ENCODE results near the gene LAPTM5. TPM values are rescaled to one million over a fixed set of nuclear protein-coding genes. Genes with fewer than 3 reads are reported as not detected.

Gene LAPTM5, protein sequence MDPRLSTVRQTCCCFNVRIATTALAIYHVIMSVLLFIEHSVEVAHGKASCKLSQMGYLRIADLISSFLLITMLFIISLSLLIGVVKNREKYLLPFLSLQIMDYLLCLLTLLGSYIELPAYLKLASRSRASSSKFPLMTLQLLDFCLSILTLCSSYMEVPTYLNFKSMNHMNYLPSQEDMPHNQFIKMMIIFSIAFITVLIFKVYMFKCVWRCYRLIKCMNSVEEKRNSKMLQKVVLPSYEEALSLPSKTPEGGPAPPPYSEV
- 100 to 1,000 TPM; 205 to 208 TPM for total RNA-seq

DNA sequence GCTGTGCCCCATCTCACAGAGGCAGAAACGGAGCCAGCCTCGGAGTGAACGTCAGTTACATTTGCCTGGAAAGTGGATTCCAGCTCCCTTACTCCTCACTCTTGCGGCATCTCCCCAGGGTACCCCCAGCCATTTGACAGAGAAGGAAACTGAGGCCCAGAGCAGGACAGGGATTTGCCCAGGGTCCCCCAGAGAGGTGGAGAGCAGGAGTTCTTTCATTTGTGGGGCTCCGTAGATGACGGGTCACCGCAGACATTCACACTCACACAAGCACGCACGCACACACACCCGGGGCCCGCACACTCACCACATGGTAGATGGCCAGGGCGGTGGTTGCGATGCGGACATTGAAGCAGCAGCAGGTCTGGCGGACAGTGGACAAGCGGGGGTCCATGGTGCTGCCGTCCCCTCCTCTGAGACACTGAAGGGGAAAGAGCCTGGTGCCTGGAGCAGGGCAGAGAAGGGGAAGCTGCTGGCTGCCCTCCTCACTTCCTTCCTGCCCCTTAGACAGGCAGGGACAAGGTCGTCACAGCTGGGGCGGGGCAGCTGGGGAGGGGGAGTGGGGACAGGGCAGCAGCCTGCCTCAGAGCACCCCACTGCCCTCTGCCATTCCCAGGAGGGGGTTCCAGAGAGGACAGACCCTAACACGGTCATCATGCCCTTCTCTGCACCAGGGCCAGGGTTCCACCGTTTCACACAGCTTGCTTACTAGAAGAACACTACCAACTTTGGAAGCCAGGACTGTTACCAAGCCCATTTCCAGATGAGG lies at the start of gene LAPTM5:
LAPTM5 (minus strand) TSS at position 423 of the 769 bp plus-strand sequence; CDS start at position 394, 29 bp downstream.
- H3K27me3 Mint-ChIP-seq (ENCODE audit: low read depth), result no peaks in the 10 kb centered on the region
- peak within 1 kb of the TSS; percentile 100 for H3K27ac Mint-ChIP-seq
- DNase-seq, result peak; percentile 70
- peaks cover 76% of the 10 kb centered on the region for H3K4me1 Mint-ChIP-seq (ENCODE audit: low read depth)
- CTCF ChIA-PET, result interaction anchor here (0.6 to 3.4 kb wide), 7 partner anchors 9 to 38 kb away, joined by 3 to 24 read pairs (median 11); no protein-coding TSS in a partner anchor
- intact Hi-C loops (cut with micrococcal nuclease), result loop anchor here (5.0 kb wide), 2 partner anchors 310 to 1175 kb away; partner anchors contain the start of gene PUM1
- H3K9me3 Mint-ChIP-seq, result no peaks in the 10 kb centered on the region
- H3K36me3 Mint-ChIP-seq (ENCODE audit: low read depth), result peaks cover 21% of the 10 kb centered on the region
- peak within 1 kb of the TSS; percentile 98 for H3K4me3 Mint-ChIP-seq

DNA sequence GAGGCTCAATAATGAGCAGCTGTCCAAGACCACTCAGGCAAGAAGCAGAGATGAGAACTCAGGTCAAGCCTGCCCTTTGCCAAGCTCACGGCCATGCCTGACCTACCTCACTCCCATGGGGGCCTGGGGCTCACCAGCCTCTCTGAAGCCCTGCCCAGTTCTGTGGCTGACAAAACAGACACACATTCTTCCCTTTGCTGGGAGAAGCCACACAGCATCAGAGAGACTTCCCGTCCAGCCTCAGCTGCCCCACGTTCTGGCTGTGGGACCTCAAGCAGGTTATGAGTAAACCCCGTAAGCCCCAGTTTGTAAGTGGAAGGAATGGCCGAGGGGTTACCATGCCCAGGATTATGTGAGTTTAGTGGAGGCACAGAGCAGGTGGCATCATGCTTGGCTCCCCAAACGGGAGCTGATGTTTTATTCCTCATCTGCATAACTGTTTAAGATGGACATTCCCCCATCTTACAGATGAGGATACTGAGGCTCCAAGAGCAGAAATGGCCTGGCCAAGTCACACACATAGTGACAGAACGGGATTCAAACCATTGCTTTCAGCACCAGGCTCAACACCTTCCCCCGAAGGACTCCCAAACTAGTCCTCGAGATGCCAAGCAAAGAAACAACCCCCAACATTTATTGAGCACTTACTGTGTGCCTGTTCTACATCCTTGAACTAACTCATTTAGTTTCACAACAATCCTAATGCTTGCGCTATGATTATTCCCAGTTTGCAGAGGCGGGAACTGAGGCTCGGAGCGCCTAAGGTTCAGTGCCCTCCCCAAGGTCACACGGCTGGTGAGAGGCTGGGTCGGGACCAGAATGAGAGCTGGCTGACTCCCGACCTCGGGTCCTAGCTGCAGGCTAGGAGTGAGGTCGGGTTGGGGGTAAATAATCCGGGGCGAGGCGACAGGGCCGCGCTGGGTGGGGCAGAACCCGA lies 49.1 kb upstream of the LAPTM5 start:
- Mint-ChIP-seq H3K9me3 (no peaks in the 10 kb centered on the region), H3K27me3 (ENCODE audit: low read depth) (peaks cover 43% of the 10 kb centered on the region), H3K27ac (no peak overlapping the region), H3K4me1 (ENCODE audit: low read depth) (peaks cover 3% of the 10 kb centered on the region), H3K4me3 (no peak overlapping the region), H3K36me3 (ENCODE audit: low read depth) (no peaks in the 10 kb centered on the region)
- DNase-seq, result no peak
- CTCF ChIA-PET, result interaction anchor here (0.8 to 1.5 kb wide), 2 partner anchors 104 kb away, joined by 4 to 5 read pairs; no protein-coding TSS in a partner anchor
- intact Hi-C loops (cut with micrococcal nuclease), result no loop called here

DNA sequence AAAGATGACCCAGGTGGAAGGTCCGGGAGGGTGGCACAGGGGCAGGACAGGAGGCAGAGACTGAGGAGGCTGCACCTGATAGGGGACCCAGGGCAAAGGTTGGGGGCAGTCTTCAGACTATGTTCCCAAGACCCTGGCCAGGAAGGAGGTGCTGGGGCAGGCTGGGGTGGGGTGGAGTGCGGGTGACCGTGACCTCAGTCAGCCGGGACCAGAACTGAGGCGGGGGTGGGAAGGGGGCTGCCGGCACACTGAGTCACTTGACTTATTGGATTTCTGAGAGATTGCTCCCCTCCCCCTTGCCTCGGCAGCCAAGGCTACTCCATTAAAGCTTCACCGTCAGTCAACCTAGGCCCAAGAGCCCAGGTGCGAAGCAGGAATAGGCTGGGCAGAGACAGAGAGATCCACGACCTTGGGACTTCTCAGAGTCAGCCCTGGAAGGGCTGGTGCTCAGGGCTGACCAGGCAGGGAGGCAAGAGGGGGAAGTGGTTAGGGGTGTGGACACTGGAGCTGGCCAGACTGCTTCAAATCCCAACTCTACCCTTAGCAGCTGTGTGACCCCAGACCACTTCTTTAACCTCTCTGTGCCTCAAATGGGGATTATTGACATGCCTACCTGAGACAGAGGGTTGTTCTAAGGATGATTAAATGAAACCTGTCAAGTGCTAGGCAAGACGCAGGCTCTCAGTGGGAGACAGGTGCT lies 47.9 kb upstream of the LAPTM5 start:
- no peak overlapping the region for H3K4me3 Mint-ChIP-seq
- no peaks in the 10 kb centered on the region for H3K9me3 Mint-ChIP-seq
- H3K4me1 Mint-ChIP-seq (ENCODE audit: low read depth), result peaks cover 3% of the 10 kb centered on the region
- H3K36me3 Mint-ChIP-seq (ENCODE audit: low read depth), result no peaks in the 10 kb centered on the region
- no peak overlapping the region for H3K27ac Mint-ChIP-seq
- CTCF ChIA-PET, result interaction anchor here (0.7 to 6.3 kb wide), 4 partner anchors 105 to 376 kb away, joined by 3 to 177 read pairs (median 6); partner anchors contain the start of gene SDC3
- DNase-seq, result no peak
- H3K27me3 Mint-ChIP-seq (ENCODE audit: low read depth), result peaks cover 43% of the 10 kb centered on the region
- intact Hi-C loops (cut with micrococcal nuclease), result no loop called here

DNA sequence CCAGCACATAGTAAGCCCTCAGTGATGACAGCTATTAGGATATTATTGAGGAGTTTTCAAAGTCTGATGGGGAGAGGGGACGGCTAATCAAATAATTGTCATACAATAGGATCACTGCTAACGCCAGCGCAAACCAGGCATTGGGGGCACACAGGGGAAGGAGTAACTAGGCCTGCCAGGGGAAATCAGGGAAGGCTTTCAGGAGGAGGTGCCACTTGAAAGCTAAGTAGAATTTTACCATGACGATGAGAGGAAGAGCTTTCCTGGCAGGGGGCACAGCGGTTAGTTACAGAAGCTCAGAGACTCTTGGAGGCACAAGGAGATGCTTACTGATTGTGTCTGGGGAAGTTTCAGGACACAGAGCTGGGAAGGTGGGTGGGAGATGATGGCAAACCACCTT lies 47.2 kb upstream of the LAPTM5 start:
- H3K4me3 Mint-ChIP-seq, result no peak overlapping the region
- H3K27ac Mint-ChIP-seq, result no peak overlapping the region
- H3K27me3 Mint-ChIP-seq (ENCODE audit: low read depth), result peaks cover 43% of the 10 kb centered on the region
- no peak for DNase-seq
- H3K9me3 Mint-ChIP-seq, result no peaks in the 10 kb centered on the region
- no peaks in the 10 kb centered on the region for H3K36me3 Mint-ChIP-seq (ENCODE audit: low read depth)
- intact Hi-C loops (cut with micrococcal nuclease), result loop anchor here (5.0 kb wide), 1 partner anchor 742 kb away; no protein-coding TSS in a partner anchor
- CTCF ChIA-PET, result interaction anchor here (0.7 to 6.3 kb wide), 4 partner anchors 22 to 376 kb away, joined by 3 to 177 read pairs (median 13); partner anchors contain the start of gene SDC3
- peaks cover 3% of the 10 kb centered on the region for H3K4me1 Mint-ChIP-seq (ENCODE audit: low read depth)

DNA sequence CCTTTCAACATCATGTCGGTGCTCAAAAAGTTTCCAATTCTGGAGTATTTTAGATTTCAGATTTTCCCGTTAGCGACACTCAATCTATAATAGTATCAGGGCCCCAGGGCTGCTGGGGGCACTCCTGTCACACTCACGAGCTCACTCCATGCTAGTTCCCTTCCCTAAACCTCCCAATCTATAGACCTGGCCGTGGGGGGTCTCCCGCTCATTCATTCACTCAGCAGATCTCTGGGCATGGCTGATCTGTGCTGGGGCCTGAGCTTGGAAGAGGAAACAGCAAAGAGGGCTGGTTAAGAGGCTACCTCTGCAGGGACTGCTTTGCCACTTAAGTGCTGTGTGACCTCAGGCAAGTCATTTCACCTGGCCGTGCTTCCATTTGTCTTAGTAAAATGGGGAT lies 46.8 kb upstream of the LAPTM5 start:
- Mint-ChIP-seq H3K4me3 (no peak overlapping the region), H3K4me1 (ENCODE audit: low read depth) (peaks cover 3% of the 10 kb centered on the region)

DNA sequence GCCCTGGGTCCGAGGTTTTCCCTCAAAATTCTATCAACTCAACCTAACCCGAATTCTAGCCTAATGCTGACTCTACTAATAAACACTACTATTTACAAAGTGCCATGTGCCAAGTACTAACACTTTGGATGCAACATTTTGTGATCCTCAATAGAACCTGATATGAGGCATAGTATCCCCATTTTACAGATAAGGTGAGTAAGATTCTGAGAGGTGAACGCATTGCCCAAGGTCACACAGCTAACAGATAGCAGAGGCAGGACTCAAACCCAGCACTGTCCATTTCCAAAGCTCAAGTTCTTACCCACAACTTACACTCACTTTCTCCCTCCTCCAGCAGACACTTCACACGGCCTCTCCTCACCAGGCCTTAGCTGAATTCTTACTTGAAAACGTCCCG lies 46.0 kb upstream of the LAPTM5 start:
- Mint-ChIP-seq H3K27ac (no peak overlapping the region), H3K4me3 (no peak overlapping the region), H3K36me3 (ENCODE audit: low read depth) (no peaks in the 10 kb centered on the region), H3K4me1 (ENCODE audit: low read depth) (peaks cover 3% of the 10 kb centered on the region), H3K27me3 (ENCODE audit: low read depth) (peaks cover 39% of the 10 kb centered on the region), H3K9me3 (no peaks in the 10 kb centered on the region)
- intact Hi-C loops (cut with micrococcal nuclease), result loop anchor here (5.0 kb wide), 1 partner anchor 744 kb away; no protein-coding TSS in a partner anchor
- DNase-seq, result no peak
- CTCF ChIA-PET, result interaction anchor here (0.6 to 6.3 kb wide), 7 partner anchors 21 to 271 kb away, joined by 3 to 177 read pairs (median 13); partner anchors contain the start of gene SDC3

More for the DNA sequence above, 46.8 kb upstream of the LAPTM5 start:
- H3K27me3 Mint-ChIP-seq (ENCODE audit: low read depth), result peaks cover 43% of the 10 kb centered on the region
- CTCF ChIA-PET, result interaction anchor here (0.6 to 6.3 kb wide), 6 partner anchors 22 to 377 kb away, joined by 3 to 177 read pairs (median 6); partner anchors contain the start of gene SDC3
- no peak overlapping the region for H3K27ac Mint-ChIP-seq
- no peaks in the 10 kb centered on the region for H3K36me3 Mint-ChIP-seq (ENCODE audit: low read depth)
- no peaks in the 10 kb centered on the region for H3K9me3 Mint-ChIP-seq
- DNase-seq, result no peak
- intact Hi-C loops (cut with micrococcal nuclease), result loop anchor here (5.0 kb wide), 1 partner anchor 743 kb away; no protein-coding TSS in a partner anchor

DNA sequence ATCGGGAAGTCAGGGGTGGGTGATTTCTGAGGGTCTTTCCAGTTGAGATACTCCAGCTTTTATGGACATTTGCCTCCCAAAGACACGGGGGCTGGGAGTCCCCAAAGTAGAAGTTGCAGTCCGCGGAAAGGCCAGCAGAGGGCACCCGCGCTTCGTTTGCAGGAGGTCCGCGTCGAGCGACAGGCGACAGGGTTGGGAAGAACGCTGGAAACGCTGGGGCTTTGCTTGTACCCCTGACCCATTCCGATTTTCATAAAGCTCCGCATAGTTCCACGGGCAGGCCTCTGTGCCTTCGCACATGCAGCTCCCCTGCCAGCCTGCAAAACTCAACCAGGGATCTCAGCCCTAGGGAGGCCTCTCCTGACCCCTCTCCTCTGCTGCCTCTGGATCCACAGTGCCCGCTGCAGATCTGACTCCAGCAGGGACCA lies 44.2 kb upstream of the LAPTM5 start:
- intact Hi-C loops (cut with micrococcal nuclease), result loop anchor here (1.0 to 5.0 kb wide), 4 partner anchors 8 to 746 kb away; no protein-coding TSS in a partner anchor
- DNase-seq, result peak; percentile 88
- Mint-ChIP-seq H3K27ac (no peak overlapping the region), H3K36me3 (ENCODE audit: low read depth) (no peaks in the 10 kb centered on the region), H3K9me3 (no peaks in the 10 kb centered on the region), H3K27me3 (ENCODE audit: low read depth) (peaks cover 28% of the 10 kb centered on the region), H3K4me1 (ENCODE audit: low read depth) (peaks cover 3% of the 10 kb centered on the region), H3K4me3 (no peak overlapping the region)
- CTCF ChIA-PET, result interaction anchor here (0.8 to 6.3 kb wide), 42 partner anchors 9 to 360 kb away, joined by 3 to 177 read pairs (median 5); partner anchors contain the start of genes MATN1 and SDC3

DNA sequence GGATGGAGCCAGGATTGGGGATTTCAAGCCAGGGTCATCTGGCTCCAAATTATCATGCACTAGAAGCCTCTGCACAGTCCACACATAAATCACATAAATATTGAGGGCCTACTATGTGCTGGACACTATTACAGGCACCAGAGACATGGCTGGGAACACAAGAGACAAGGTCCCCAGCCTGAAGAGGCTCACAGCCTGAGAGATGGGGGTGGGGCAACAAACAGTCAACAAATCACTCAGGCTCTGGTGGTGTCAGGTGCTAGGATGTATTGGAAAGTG lies 41.6 kb upstream of the LAPTM5 start:
- H3K9me3 Mint-ChIP-seq, result no peaks in the 10 kb centered on the region
- no peak overlapping the region for H3K27ac Mint-ChIP-seq
- no peak for DNase-seq
- intact Hi-C loops (cut with micrococcal nuclease), result no loop called here
- no peaks in the 10 kb centered on the region for H3K36me3 Mint-ChIP-seq (ENCODE audit: low read depth)
- CTCF ChIA-PET, result interaction anchor here (0.7 to 6.3 kb wide), 4 partner anchors 111 to 232 kb away, joined by 4 to 177 read pairs (median 7); partner anchors contain the start of gene SDC3
- peaks cover 4% of the 10 kb centered on the region for H3K27me3 Mint-ChIP-seq (ENCODE audit: low read depth)
- H3K4me1 Mint-ChIP-seq (ENCODE audit: low read depth), result peaks cover 3% of the 10 kb centered on the region
- H3K4me3 Mint-ChIP-seq, result no peak overlapping the region

DNA sequence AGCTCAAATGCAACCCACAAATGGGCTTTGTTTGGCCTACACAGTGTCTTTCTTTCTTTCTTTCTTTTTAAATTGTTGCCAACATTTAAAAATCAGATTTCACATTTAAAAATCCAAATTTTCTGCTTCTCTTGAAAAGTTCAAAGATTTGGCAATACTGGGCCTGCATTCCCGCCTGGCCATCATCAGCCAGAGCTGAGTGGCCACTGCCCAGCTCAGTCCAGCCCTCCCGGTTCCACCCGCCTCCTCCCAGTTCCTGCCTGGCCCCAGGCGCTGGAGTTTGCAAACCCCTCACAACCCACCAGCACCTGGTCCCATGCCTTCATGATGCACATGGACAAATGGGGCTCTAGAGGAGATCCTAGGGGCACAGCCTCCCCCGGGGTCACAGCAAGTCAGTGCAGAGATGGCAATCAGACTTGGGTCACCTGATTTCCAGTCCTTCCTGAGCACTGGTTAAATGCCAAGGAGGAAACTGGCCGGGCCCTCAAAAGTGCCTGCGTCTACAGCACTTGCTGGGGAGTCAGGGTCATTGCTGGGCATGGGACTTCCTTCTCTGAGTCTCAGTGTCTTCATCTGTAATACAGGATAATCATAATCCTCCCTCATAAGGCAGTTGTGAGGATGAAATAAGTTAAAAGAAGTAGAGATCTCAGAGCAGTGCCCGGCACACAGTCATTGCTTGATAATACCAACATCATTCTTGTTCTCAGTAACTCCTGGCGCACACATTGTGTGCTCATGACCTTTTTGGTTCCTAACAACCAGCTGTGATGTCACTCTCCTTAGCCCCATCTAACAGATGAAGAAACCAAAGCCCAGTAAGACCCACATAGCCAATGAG lies 41.0 kb upstream of the LAPTM5 start:
- Mint-ChIP-seq H3K36me3 (ENCODE audit: low read depth) (no peaks in the 10 kb centered on the region), H3K4me1 (ENCODE audit: low read depth) (peaks cover 3% of the 10 kb centered on the region), H3K27ac (no peak overlapping the region), H3K27me3 (ENCODE audit: low read depth) (peaks cover 4% of the 10 kb centered on the region), H3K9me3 (no peaks in the 10 kb centered on the region), H3K4me3 (no peak overlapping the region)
- intact Hi-C loops (cut with micrococcal nuclease), result no loop called here
- DNase-seq, result no peak
- CTCF ChIA-PET, result interaction anchor here (1.9 kb wide), 1 partner anchor 112 kb away, joined by 10 read pairs; no protein-coding TSS in a partner anchor

DNA sequence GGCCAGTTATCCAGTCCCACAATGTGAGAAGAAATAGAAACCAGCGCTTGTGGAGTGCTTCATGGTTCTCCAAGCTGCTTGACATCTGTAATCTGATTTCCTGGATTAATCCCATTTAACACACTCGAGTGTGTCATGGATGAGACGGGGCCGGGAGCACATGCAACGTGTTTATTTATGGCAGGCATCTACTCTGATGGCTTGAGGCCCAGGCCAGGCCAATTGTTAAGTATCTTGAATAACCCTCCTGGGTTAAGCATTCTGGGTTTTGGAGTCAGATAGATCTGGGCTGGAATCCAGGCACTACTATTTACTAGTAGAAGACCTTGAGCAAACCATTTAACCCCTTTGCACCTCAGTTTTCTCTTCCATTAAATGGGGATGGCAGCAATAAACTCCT lies 37.5 kb upstream of the LAPTM5 start:
- CTCF ChIA-PET, result interaction anchor here (0.5 kb wide), 1 partner anchor 125 kb away, joined by 4 read pairs; no protein-coding TSS in a partner anchor
- intact Hi-C loops (cut with micrococcal nuclease), result no loop called here
- no peak overlapping the region for H3K27ac Mint-ChIP-seq
- H3K4me3 Mint-ChIP-seq, result no peak overlapping the region
- peaks cover 6% of the 10 kb centered on the region for H3K4me1 Mint-ChIP-seq (ENCODE audit: low read depth)
- no peaks in the 10 kb centered on the region for H3K9me3 Mint-ChIP-seq
- DNase-seq, result no peak
- peaks cover 3% of the 10 kb centered on the region for H3K27me3 Mint-ChIP-seq (ENCODE audit: low read depth)
- H3K36me3 Mint-ChIP-seq (ENCODE audit: low read depth), result no peaks in the 10 kb centered on the region

All from activated naive CD4-positive, alpha-beta T cell treated with anti-CD3 and anti-CD28 coated beads for 36 hours (primary cell).